SK-N-SH treated with all-trans-retinoic acid at 6 μM for 48 hours (cell line): ENCODE data around the gene ULK4.
"Not testable (repeated sequence)": the region's sequence is repeated elsewhere in the genome, so short reads cannot be mapped to it uniquely, and the experiment has no call there.

ENCODE experiments used
- ATAC-seq: fragments of 200-7000 bp; cut with Tn5 transposase; 3 replicates; pipeline ENCODE4 v1.9.1; 2020; ENCODE audit warnings: mild to moderate bottlenecking, moderate library complexity
- ARNTL ChIP-seq: fragments of 450-650 bp; formaldehyde crosslinking; IDR thresholded peaks from 2 replicates; pipeline ENCODE4 v1.5.0; 2020; ENCODE audit warnings: low read depth, mild to moderate bottlenecking, moderate library complexity, borderline replicate concordance
- BACH2 ChIP-seq: fragments of 250-450 bp; sonication (Bioruptor Pico); IDR thresholded peaks from 2 replicates; pipeline ENCODE4 v1.9.0; 2021; ENCODE audit warnings: mild to moderate bottlenecking, borderline replicate concordance
- ESRRG ChIP-seq: fragments of 250-450 bp; sonication (Bioruptor Pico); IDR thresholded peaks from 2 replicates; pipeline ENCODE4 v1.6.1; 2021; ENCODE audit warnings: mild to moderate bottlenecking
- GLIS3 ChIP-seq: fragments of 250-450 bp; sonication (Bioruptor Pico); IDR thresholded peaks from 2 replicates; pipeline ENCODE4 v1.5.0; 2020; ENCODE audit warnings: mild to moderate bottlenecking, moderate library complexity
- ISL1 ChIP-seq: fragments of 250-450 bp; sonication (Bioruptor Pico); IDR thresholded peaks from 2 replicates; pipeline ENCODE4 v2.1.2; 2022; ENCODE audit warnings: mild to moderate bottlenecking, moderate library complexity
- PPARA ChIP-seq: fragments of 250-450 bp; sonication (Bioruptor Pico); IDR thresholded peaks from 2 replicates; pipeline ENCODE4 v1.5.0; 2020; ENCODE audit warnings: mild to moderate bottlenecking, borderline replicate concordance
- RARB ChIP-seq: fragments of 250-450 bp; sonication (Bioruptor Pico); IDR thresholded peaks from 2 replicates; pipeline ENCODE4 v1.8.0; 2021; ENCODE audit warnings: mild to moderate bottlenecking, moderate library complexity
- SNAI2 ChIP-seq: fragments of 250-450 bp; sonication (Bioruptor Pico); IDR thresholded peaks from 2 replicates; pipeline ENCODE4 v1.5.0; 2020; ENCODE audit warnings: mild to moderate bottlenecking, moderate library complexity
- TCF4 ChIP-seq: fragments of 250-450 bp; sonication (Bioruptor Pico); IDR thresholded peaks from 2 replicates; pipeline ENCODE4 v1.8.0; 2021; ENCODE audit warnings: mild to moderate bottlenecking, moderate library complexity, borderline replicate concordance
- TOX ChIP-seq: fragments of 250-450 bp; sonication (Bioruptor Pico); IDR thresholded peaks from 2 replicates; pipeline ENCODE4 v1.8.0; 2021; ENCODE audit warnings: mild to moderate bottlenecking, moderate library complexity, borderline replicate concordance
- ZC3H10 ChIP-seq: fragments of 250-450 bp; sonication (Bioruptor Pico); IDR thresholded peaks from 2 replicates; pipeline ENCODE4 v1.5.1; 2021; ENCODE audit warnings: mild to moderate bottlenecking, moderate library complexity
- ZFP3 ChIP-seq: fragments of 250-450 bp; sonication (Bioruptor Pico); IDR thresholded peaks from 2 replicates; pipeline ENCODE4 v1.5.0; 2020; ENCODE audit warnings: mild to moderate bottlenecking, moderate library complexity
- ZFP30 ChIP-seq: fragments of 450-650 bp; formaldehyde crosslinking; IDR thresholded peaks from 2 replicates; pipeline ENCODE4 v1.5.0; 2022; ENCODE audit warnings: mild to moderate bottlenecking, moderate library complexity
- ZNF565 ChIP-seq: fragments of 450-650 bp; formaldehyde crosslinking; conservative IDR thresholded peaks from 2 replicates; pipeline ENCODE4 v1.5.0; 2020; ENCODE audit warnings: low read depth, mild to moderate bottlenecking, moderate library complexity
- ZNF70 ChIP-seq: fragments of 450-650 bp; formaldehyde crosslinking; IDR thresholded peaks from 2 replicates; pipeline ENCODE4 v1.5.0; 2020; ENCODE audit warnings: mild to moderate bottlenecking, moderate library complexity
- ZNF8 ChIP-seq: fragments of 450-650 bp; formaldehyde crosslinking; IDR thresholded peaks from 2 replicates; pipeline ENCODE4 v1.5.0; 2020; ENCODE audit warnings: mild to moderate bottlenecking, moderate library complexity
- TF ChIP-seq, protein P1 (sequence below): fragments of 250-450 bp; sonication (Bioruptor Pico); IDR thresholded peaks from 2 replicates; pipeline ENCODE4 v1.5.0; 2020; ENCODE audit warnings: mild to moderate bottlenecking, moderate library complexity
- TF ChIP-seq, protein P2 (sequence below): fragments of 250-450 bp; sonication (Bioruptor Pico); IDR thresholded peaks from 2 replicates; pipeline ENCODE4 v1.5.1; 2020; ENCODE audit warnings: low read depth, mild to moderate bottlenecking, moderate library complexity
- TF ChIP-seq, protein P3 (sequence below): fragments of 250-450 bp; sonication (Bioruptor Pico); IDR thresholded peaks from 2 replicates; pipeline ENCODE4 v1.8.0; 2021; ENCODE audit warnings: low read depth, mild to moderate bottlenecking, moderate library complexity, borderline replicate concordance
- TF ChIP-seq, protein P4 (sequence below): fragments of 250-450 bp; sonication (Bioruptor Pico); IDR thresholded peaks from 2 replicates; pipeline ENCODE4 v1.8.0; 2020; ENCODE audit warnings: mild to moderate bottlenecking, moderate library complexity, borderline replicate concordance
- TF ChIP-seq, protein P5 (sequence below): fragments of 250-450 bp; sonication (Bioruptor Pico); IDR thresholded peaks from 2 replicates; pipeline ENCODE4 v1.5.1; 2021; ENCODE audit warnings: mild to moderate bottlenecking, moderate library complexity

The ULK4 gene

DNA sequence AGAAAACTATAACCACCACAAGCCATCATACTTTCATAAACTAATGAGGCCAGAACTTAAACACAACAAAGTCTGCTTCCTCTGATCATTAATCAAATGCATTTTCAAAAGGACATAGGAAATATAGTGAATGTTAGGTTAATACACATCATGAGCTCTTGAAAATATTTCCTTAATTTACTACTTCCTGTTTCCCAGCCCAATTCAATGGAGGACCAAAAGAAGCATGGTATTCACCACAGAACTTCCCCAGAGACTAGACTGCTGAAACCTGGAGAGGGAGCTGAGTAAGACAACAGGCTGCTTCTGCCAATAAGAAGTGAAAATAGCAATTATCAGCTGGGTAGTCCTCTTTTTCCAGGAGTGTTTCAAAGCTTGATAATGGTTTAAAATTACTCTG is 250.3 kb downstream of the ULK4 start:
- TF ChIP-seq SNAI2 (no peak), ESRRG (CRISPR knock-in tag) (no peak), ZFP3 (CRISPR knock-in tag) (no peak), ZC3H10 (CRISPR knock-in tag) (no peak), PPARA (CRISPR knock-in tag) (no peak), RARB (CRISPR knock-in tag) (no peak), GLIS3 (CRISPR knock-in tag) (no peak), ARNTL (CRISPR knock-in tag) (no peak), ZNF565 (no peak), ZFP30 (no peak), ZNF70 (CRISPR knock-in tag) (no peak), TOX (CRISPR knock-in tag) (no peak), TCF4 (CRISPR knock-in tag) (no peak), ZNF8 (CRISPR knock-in tag) (no peak), ISL1 (no peak)
- TF ChIP-seq, protein P1, sequence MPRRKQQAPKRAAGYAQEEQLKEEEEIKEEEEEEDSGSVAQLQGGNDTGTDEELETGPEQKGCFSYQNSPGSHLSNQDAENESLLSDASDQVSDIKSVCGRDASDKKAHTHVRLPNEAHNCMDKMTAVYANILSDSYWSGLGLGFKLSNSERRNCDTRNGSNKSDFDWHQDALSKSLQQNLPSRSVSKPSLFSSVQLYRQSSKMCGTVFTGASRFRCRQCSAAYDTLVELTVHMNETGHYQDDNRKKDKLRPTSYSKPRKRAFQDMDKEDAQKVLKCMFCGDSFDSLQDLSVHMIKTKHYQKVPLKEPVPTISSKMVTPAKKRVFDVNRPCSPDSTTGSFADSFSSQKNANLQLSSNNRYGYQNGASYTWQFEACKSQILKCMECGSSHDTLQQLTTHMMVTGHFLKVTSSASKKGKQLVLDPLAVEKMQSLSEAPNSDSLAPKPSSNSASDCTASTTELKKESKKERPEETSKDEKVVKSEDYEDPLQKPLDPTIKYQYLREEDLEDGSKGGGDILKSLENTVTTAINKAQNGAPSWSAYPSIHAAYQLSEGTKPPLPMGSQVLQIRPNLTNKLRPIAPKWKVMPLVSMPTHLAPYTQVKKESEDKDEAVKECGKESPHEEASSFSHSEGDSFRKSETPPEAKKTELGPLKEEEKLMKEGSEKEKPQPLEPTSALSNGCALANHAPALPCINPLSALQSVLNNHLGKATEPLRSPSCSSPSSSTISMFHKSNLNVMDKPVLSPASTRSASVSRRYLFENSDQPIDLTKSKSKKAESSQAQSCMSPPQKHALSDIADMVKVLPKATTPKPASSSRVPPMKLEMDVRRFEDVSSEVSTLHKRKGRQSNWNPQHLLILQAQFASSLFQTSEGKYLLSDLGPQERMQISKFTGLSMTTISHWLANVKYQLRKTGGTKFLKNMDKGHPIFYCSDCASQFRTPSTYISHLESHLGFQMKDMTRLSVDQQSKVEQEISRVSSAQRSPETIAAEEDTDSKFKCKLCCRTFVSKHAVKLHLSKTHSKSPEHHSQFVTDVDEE (CRISPR knock-in tag) = no peak
- TF ChIP-seq, protein P2, sequence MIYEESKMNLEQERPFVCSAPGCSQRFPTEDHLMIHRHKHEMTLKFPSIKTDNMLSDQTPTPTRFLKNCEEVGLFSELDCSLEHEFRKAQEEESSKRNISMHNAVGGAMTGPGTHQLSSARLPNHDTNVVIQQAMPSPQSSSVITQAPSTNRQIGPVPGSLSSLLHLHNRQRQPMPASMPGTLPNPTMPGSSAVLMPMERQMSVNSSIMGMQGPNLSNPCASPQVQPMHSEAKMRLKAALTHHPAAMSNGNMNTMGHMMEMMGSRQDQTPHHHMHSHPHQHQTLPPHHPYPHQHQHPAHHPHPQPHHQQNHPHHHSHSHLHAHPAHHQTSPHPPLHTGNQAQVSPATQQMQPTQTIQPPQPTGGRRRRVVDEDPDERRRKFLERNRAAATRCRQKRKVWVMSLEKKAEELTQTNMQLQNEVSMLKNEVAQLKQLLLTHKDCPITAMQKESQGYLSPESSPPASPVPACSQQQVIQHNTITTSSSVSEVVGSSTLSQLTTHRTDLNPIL (CRISPR knock-in tag) = no peak
- TF ChIP-seq, protein P3, sequence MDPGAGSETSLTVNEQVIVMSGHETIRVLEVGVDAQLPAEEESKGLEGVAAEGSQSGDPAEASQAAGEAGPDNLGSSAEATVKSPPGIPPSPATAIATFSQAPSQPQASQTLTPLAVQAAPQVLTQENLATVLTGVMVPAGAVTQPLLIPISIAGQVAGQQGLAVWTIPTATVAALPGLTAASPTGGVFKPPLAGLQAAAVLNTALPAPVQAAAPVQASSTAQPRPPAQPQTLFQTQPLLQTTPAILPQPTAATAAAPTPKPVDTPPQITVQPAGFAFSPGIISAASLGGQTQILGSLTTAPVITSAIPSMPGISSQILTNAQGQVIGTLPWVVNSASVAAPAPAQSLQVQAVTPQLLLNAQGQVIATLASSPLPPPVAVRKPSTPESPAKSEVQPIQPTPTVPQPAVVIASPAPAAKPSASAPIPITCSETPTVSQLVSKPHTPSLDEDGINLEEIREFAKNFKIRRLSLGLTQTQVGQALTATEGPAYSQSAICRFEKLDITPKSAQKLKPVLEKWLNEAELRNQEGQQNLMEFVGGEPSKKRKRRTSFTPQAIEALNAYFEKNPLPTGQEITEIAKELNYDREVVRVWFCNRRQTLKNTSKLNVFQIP (CRISPR knock-in tag) = no peak
- TF ChIP-seq, protein P4, sequence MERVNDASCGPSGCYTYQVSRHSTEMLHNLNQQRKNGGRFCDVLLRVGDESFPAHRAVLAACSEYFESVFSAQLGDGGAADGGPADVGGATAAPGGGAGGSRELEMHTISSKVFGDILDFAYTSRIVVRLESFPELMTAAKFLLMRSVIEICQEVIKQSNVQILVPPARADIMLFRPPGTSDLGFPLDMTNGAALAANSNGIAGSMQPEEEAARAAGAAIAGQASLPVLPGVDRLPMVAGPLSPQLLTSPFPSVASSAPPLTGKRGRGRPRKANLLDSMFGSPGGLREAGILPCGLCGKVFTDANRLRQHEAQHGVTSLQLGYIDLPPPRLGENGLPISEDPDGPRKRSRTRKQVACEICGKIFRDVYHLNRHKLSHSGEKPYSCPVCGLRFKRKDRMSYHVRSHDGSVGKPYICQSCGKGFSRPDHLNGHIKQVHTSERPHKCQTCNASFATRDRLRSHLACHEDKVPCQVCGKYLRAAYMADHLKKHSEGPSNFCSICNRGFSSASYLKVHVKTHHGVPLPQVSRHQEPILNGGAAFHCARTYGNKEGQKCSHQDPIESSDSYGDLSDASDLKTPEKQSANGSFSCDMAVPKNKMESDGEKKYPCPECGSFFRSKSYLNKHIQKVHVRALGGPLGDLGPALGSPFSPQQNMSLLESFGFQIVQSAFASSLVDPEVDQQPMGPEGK (CRISPR knock-in tag) = no peak
- TF ChIP-seq, protein P5, sequence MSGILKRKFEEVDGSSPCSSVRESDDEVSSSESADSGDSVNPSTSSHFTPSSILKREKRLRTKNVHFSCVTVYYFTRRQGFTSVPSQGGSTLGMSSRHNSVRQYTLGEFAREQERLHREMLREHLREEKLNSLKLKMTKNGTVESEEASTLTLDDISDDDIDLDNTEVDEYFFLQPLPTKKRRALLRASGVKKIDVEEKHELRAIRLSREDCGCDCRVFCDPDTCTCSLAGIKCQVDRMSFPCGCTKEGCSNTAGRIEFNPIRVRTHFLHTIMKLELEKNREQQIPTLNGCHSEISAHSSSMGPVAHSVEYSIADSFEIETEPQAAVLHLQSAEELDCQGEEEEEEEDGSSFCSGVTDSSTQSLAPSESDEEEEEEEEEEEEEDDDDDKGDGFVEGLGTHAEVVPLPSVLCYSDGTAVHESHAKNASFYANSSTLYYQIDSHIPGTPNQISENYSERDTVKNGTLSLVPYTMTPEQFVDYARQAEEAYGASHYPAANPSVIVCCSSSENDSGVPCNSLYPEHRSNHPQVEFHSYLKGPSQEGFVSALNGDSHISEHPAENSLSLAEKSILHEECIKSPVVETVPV (CRISPR knock-in tag) = no peak
- ATAC-seq = no peak; the same call in 2 of the 3 replicates

DNA sequence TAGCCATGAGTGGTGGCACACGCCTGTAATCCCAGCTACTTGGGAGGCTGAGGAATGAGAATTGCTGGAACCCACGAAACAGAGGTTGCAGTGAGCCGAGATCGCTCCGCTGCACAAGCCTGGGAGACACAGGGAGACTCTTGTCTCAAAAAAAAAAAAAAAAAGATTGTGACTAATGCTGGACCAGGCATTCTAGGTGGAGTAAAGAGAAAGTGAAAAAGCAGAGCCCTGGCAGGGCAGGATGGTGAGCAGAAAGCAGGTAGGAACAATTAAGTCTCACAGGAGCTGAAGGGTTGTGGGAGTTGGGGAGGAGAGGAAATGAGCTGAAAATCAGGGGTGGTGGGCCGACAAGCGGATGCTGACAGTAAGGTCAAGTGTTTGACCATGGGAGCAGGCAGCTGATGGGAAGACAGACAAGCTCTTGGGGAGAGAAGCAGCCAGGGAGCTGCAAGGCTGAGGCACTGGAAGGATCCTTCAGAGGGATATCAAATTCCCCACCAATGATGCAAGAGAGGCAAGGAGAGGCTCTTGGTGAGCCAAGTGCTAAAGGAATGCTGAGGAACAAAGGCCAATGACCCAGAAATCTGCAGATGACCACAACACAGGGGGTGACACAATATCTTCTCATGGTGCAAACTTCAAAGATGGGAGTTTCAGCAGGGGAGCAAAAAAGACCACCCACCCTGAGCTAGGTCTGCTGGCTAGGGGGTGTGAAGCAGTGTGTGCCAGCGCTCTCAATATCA is 251.1 kb downstream of the ULK4 start:
- TF ChIP-seq ZNF8 (CRISPR knock-in tag) = no peak
- no peak for TF ChIP-seq BACH2 (CRISPR knock-in tag)
- no peak for TF ChIP-seq ZNF565
- TF ChIP-seq, protein P4 (CRISPR knock-in tag) = no peak
- TF ChIP-seq, protein P3 (CRISPR knock-in tag) = no peak
- TF ChIP-seq, protein P1 (CRISPR knock-in tag) = no peak
- peak; percentile 83 for ATAC-seq

DNA sequence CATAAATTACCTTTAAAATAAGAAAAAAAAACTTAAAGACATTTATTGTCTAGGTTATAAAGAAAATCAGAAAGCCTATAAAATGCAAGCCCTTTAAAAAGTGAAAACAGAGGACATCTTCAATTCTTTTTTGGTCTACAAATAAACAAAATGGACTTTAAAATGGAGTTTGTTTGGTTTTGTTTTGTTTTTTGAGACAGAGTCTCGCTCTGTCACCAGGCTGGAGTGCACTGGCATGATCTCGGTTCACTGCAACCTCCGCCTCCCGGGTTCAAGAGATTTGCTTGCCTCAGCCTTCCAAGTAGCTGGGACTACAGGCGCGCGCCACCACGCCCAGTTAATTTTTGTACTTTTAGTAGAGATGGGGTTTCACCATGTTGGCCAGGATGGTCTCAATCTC is 252.7 kb downstream of the ULK4 start:
- not testable (repeated sequence) for ATAC-seq
